Adipocyte (in vitro differentiated cells): Measurements from ENCODE around the gene IQCC.

ENCODE experiments used
- DNase-seq: peaks from one replicate; pipeline ENCODE4 v3.0.0-alpha.2; 2015; ENCODE audit warnings: low read depth
- H3K27me3 ChIP-seq: replicated peaks from 2 replicates; pipeline ENCODE4 v1.7.0; 2013; ENCODE audit warnings: mild to moderate bottlenecking, low read length, moderate library complexity; ENCODE audit not compliant: control insufficient read depth, insufficient read depth
- H3K36me3 ChIP-seq: 2 replicates; pipeline ENCODE4 v1.7.0; 2013; ENCODE audit warnings: low read length, mild to moderate bottlenecking, moderate library complexity; ENCODE audit not compliant: control insufficient read depth, insufficient read depth, severe bottlenecking
- H3K4me1 ChIP-seq: 2 replicates; pipeline ENCODE4 v1.7.0; 2013; ENCODE audit warnings: mild to moderate bottlenecking, low read length, moderate library complexity; ENCODE audit not compliant: control insufficient read depth, insufficient read depth
- H3K4me3 ChIP-seq: 2 replicates; pipeline ENCODE4 v1.7.0; 2013; ENCODE audit warnings: mild to moderate bottlenecking, low read length, moderate library complexity
- H3K9ac ChIP-seq: 2 replicates; pipeline ENCODE4 v1.7.0; 2013; ENCODE audit warnings: mild to moderate bottlenecking, low read length, moderate library complexity
- H3K9me3 ChIP-seq: 2 replicates; pipeline ENCODE4 v1.7.0; 2013; ENCODE audit warnings: mild to moderate bottlenecking, low read length, moderate library complexity; ENCODE audit not compliant: control insufficient read depth

Gene IQCC

DNA sequence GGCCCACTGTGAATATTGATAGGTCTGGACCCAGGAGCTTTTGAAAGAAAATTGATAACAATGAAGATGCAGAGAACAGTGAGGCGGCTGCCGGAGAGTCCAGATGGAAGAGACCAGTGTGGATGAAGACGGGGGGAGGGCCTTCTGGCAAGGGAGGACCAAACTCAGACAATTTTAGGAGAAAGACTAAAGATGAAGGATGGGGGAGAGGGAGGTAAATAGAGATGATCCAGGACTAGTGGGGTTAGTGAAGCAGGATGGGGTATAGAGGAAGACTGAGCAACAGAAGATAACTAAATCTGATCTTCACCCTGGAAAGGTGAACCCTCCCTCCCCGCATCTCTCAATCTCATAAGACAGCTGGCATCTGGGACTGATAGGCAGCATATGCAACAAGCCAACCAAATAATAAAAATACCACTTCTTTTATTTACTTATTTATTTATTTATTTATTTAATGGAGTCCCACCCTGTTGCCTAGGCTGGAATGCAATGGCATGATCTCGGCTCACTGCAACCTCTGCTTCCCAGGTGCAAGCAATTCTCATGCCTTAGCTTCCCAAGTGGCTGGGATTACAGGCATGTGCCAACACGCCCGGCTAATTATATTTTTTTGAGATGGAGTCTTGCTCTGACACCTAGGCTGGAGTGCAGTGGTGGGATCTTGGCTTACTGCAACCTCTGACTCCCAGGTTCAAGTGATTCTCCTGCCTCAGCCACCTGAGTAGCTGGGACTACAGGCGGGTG, 27.3 kb downstream of the IQCC start:
- Histone ChIP-seq H3K9ac (no peak overlapping the region), H3K27me3 (no peaks in the 10 kb centered on the region), H3K9me3 (no peaks in the 10 kb centered on the region), H3K4me1 (peaks cover 23% of the 10 kb centered on the region), H3K36me3 (peaks cover 46% of the 10 kb centered on the region), H3K4me3 (no peak overlapping the region)
- DNase-seq, result no peak

DNA sequence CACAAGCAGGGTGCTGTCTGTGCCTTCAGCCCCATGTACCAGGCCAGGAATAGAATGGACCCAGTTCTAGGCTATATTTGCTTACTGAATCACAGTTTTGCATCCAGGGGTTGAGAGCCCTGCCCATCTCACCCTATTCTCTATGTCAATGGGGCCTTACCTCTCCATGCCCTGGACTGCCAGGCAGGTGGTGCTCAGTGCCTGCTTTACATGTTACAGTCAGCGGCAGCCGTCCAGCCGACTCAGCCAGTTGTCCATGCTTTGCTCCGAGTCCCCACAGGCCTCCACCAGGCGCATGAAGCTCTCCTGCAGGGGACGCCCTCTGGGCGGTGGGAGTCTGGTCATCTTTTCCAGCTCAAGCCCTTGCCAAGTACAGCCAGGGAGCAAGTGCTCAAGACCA, 29.3 kb downstream of the IQCC start:
- H3K36me3 ChIP-seq, result peaks cover 28% of the 10 kb centered on the region

DNA sequence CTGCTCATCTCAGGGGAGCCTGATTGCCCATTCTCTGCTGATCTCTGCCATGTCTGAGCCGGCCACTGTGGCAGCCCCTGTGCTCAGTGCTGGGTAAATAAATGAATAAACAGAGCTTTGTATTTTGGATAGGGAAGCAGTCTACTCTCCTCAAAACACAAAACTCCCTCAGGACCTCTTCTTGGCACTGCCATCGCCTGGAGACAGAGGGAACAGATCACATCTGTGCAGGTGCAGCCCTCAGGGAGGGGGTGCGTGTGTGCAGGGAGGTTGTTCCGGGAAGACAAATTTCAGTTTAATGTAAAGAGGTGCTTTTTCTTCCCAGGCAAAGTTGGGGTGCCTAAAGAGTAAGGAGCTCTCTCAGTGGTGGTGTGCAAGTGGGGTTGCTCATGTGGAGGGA, 33.9 kb downstream of the IQCC start:
- H3K4me1 ChIP-seq, result peaks cover 39% of the 10 kb centered on the region
- H3K27me3 ChIP-seq, result no peaks in the 10 kb centered on the region
- no peaks in the 10 kb centered on the region for H3K36me3 ChIP-seq
- no peak for DNase-seq
- H3K9ac ChIP-seq, result no peak overlapping the region
- no peaks in the 10 kb centered on the region for H3K9me3 ChIP-seq
- H3K4me3 ChIP-seq, result no peak overlapping the region

More for the DNA sequence above, 29.3 kb downstream of the IQCC start:
- Histone ChIP-seq H3K9me3 (no peaks in the 10 kb centered on the region), H3K4me3 (no peak overlapping the region), H3K4me1 (peaks cover 23% of the 10 kb centered on the region), H3K9ac (no peak overlapping the region), H3K27me3 (no peaks in the 10 kb centered on the region)
- DNase-seq, result no peak

DNA sequence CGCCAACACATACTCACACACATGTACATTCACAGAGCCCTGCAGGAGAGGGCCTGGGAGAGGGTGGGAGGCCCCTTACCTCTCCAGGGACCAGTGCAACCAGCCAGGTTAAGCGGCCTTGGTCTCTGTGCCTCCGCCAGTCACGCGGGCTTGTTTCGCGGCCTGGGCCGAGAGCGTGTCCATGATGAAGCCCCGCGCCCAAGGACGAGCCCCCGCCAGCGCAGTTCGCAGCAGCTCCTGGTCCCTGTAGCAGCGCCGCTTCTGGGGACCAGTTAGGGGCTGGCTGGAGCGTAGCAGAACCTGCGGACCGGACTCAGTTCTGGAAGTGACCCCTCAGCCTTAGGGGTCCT, 34.3 kb downstream of the IQCC start:
- Histone ChIP-seq H3K9me3 (no peaks in the 10 kb centered on the region), H3K4me3 (peak overlapping the region; percentile 83), H3K27me3 (no peaks in the 10 kb centered on the region), H3K9ac (peak overlapping the region; percentile 85), H3K4me1 (peaks cover 35% of the 10 kb centered on the region), H3K36me3 (no peaks in the 10 kb centered on the region)
- no peak for DNase-seq

DNA sequence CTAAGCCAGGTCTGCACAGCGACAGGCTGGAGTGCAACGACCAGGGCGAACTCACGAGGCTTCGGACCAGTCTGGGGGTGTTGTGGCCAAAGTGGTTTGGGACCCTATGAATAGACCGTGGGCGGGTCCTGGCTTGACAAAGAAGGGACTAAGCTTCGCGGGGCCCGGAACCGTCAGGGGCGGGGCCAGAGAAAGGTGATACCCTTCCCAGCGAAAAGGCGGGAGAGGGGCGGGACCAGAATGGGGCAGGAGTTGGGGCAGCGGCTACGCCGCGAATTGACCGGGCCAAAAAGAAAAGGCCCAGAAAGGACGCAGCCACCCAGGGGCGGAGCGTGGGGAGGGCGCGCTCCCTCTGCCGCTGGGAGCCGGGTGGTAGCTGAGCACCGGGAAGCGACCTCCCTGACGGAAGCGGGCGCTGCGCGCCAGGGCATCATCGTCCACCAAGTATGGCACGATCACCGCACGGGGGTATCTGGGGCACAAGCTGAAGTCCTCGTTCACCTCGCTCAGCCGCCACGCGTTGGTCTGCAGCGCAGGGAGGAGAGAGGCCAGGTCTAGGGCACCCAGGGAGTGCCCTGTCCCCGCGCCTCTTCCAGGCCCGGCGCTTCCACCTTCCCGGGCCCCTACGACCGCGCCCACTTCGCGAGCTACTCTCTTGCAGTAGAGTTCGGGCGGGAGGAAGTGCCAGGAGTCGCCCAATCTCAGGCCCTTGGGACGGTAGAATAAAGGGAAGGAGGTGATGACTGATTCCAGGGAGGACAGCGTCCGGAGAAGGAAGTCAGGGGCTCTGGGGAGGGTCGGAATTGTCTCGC, 34.9 kb downstream of the IQCC start:
- no peaks in the 10 kb centered on the region for H3K36me3 ChIP-seq
- no peaks in the 10 kb centered on the region for H3K9me3 ChIP-seq
- H3K4me1 ChIP-seq, result peaks cover 30% of the 10 kb centered on the region
- peak overlapping the region; percentile 83 for H3K4me3 ChIP-seq
- DNase-seq, result peak; percentile 76
- H3K27me3 ChIP-seq, result no peaks in the 10 kb centered on the region
- H3K9ac ChIP-seq, result peak overlapping the region; percentile 85

DNA sequence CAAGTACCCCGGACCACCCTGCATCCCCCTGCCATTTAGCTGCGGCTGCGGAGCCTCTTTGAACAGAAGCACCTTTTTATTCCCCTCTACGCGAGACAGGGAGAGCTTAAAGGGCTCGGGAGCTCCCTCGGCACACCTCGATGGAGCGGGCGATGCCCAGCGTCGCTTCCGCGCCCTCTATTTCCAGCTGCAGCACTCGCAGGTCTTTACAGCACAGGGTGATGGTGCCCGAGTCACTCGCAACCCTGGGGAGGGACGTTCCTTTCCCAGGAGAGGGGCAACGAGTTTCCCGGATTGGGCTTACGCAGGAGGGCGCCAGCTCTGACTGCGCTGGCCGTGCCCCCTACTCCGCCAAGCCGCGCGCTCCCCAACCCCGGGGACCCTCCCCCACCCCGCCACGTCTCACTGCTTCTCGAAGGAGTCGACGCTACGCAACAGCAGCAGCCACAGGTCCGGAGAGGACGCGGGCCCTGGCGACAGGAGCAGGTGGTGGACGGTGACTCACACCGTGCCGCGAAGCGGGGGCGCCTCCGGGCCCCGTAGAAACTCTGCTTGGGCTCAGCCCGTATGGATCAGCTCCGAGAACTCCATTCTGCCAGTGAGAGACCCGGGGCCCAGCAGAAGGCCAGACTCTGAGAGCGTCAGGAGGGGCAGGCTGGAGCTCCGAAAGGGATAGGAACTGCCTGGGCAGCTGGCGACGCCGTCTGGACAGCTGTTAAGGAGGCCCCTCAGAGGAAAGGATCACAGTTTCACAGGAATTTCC, 35.7 kb downstream of the IQCC start:
- H3K36me3 ChIP-seq, result no peaks in the 10 kb centered on the region
- H3K4me3 ChIP-seq, result peak overlapping the region; percentile 83
- H3K9ac ChIP-seq, result peak overlapping the region; percentile 85
- peaks cover 22% of the 10 kb centered on the region for H3K4me1 ChIP-seq
- no peaks in the 10 kb centered on the region for H3K9me3 ChIP-seq
- no peaks in the 10 kb centered on the region for H3K27me3 ChIP-seq
- DNase-seq, result peak; percentile 74

DNA sequence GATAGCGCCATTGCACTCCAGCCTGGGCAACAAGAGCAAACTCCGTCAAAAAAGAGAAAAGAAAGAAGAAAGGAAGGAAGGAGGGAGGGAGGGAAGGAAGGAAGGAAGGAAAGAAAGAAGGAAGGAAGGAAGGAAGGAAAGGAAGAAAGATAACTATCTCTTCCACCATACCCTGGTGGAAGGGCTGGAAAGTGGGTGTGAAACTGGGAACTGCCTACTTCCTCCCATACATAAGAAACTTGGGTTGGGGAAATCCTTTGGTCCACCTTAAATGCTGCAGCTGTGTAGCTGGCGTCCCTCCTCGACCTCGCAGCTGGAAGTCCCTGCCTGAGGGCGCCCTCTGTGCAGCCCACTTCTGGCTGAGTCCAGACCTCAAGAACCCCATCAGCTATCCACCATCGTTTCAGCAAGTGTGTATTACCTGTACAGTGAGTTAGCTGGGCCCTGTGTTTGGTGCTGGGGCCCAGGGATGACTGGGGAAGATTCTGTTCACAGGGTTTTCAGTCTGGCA, 36.9 kb downstream of the IQCC start:
- H3K4me3 ChIP-seq, result no peak overlapping the region
- DNase-seq, result no peak

DNA sequence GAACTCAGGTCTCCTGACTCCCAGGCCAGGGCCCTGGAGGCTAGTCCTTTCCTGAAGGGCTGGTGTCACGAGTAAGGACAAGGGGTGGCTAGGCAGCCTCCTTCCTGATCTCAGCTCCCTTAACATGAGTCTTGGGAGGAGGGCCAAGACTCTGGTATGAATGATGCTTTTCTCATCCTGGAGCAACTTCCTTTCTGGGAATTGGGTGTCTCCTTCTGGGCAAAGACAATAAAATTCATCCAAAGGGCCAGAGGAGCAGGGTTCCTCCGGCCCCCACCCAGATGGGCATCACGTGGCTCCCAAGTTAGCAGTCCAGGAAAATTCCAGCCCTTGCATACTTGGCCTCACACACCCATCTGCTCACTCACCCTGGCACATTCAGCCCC, 41.4 kb downstream of the IQCC start, which contains the start of gene FAM167B:
TSS of gene FAM167B (plus strand) at position 335 of the 386 bp plus-strand sequence. CDS start 200 bp downstream, outside the sequence.
- Histone ChIP-seq H3K9ac (peak within 1 kb of the TSS; percentile 9), H3K27me3 (no peaks in the 10 kb centered on the region), H3K36me3 (no peaks in the 10 kb centered on the region), H3K4me1 (peaks cover 17% of the 10 kb centered on the region), H3K4me3 (no peak within 1 kb of the TSS), H3K9me3 (no peaks in the 10 kb centered on the region)
- DNase-seq, result peak; percentile 66

More for the DNA sequence above, 36.9 kb downstream of the IQCC start:
- Histone ChIP-seq H3K27me3 (no peaks in the 10 kb centered on the region), H3K36me3 (no peaks in the 10 kb centered on the region), H3K9me3 (no peaks in the 10 kb centered on the region), H3K9ac (no peak overlapping the region), H3K4me1 (peaks cover 26% of the 10 kb centered on the region)

DNA sequence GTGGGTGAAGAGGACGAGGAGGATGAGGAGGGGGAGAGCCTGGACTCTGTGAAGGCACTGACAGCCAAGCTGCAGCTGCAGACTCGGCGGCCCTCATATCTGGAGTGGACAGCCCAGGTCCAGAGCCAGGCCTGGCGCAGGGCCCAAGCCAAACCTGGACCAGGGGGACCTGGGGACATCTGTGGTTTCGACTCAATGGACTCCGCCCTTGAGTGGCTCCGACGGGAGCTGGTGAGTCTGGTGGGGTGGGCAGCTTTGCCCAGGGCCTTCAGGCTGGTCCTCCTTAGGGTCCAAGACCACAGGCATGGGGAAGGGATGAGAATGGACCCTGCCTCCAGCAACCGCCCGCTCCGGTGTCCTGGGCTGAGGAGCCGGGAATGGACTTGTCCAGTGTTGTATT, 42.0 kb downstream of the IQCC start:
- no peaks in the 10 kb centered on the region for H3K27me3 ChIP-seq
- no peaks in the 10 kb centered on the region for H3K36me3 ChIP-seq
- peaks cover 17% of the 10 kb centered on the region for H3K4me1 ChIP-seq
- H3K9ac ChIP-seq, result peak overlapping the region; percentile 9
- DNase-seq, result no peak
- H3K9me3 ChIP-seq, result no peaks in the 10 kb centered on the region
- no peak overlapping the region for H3K4me3 ChIP-seq

DNA sequence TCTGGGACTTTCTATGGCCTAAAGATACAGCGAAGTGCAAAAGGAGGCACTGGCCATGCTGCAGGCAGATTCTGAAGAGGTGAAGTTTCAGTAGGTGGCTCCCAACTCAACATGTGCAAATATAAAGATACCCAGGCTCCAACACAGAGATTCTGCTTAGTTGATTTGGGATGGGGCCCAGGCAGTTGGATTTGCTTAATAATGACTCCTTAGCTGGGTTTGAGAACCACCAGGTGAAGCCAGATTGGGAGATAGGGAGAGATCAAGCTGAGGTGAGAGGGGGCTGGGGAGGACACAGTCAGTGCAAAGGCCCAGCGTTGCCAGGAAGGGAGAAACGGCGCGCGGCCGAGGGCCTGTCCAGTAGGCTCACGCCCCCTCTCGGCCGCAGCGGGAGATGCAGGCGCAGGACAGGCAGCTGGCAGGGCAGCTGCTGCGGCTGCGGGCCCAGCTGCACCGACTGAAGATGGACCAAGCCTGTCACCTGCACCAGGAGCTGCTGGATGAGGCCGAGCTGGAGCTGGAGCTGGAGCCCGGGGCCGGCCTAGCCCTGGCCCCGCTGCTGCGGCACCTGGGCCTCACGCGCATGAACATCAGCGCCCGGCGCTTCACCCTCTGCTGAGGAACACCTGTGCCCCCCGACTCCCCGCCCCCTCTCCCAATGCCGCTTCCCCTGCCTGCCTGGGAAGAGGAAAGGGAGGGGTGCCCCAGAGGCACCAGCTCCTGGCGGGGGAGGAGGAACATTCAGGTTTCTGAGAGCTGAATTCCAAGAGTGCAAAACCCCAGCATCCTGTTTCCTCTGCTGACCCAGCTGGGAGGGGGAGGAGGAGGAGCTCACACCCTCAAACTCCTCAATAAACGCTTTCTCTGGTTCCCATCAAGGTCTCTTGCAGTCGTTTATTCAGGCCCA, 42.8 kb downstream of the IQCC start:
- Histone ChIP-seq H3K36me3 (no peaks in the 10 kb centered on the region), H3K9me3 (no peaks in the 10 kb centered on the region), H3K4me3 (no peak overlapping the region), H3K4me1 (peaks cover 17% of the 10 kb centered on the region), H3K9ac (no peak overlapping the region), H3K27me3 (no peaks in the 10 kb centered on the region)
- peak; percentile 66 for DNase-seq
